Activated T-helper 1 cell treated with anti-CD3 and anti-CD28 coated beads, Interleukin-2, amount 50 U/mL, for 16 hours (primary cell): ENCODE results near the gene TMEM134.
A peak's percentile ranks its signal among the peaks of the same experiment; 100 is the strongest.
"Not testable (repeated sequence)": the region's sequence is repeated elsewhere in the genome, so short reads cannot be mapped to it uniquely, and the experiment has no call there.

Experiments used
- DNase-seq, 2 donors: peaks; one replicate each; pipeline ENCODE4 v3.0.0-alpha.2; 2020; ENCODE audit warnings: low read depth in 1 of 2, low spot score in 1 of 2

TMEM134 gene

DNA sequence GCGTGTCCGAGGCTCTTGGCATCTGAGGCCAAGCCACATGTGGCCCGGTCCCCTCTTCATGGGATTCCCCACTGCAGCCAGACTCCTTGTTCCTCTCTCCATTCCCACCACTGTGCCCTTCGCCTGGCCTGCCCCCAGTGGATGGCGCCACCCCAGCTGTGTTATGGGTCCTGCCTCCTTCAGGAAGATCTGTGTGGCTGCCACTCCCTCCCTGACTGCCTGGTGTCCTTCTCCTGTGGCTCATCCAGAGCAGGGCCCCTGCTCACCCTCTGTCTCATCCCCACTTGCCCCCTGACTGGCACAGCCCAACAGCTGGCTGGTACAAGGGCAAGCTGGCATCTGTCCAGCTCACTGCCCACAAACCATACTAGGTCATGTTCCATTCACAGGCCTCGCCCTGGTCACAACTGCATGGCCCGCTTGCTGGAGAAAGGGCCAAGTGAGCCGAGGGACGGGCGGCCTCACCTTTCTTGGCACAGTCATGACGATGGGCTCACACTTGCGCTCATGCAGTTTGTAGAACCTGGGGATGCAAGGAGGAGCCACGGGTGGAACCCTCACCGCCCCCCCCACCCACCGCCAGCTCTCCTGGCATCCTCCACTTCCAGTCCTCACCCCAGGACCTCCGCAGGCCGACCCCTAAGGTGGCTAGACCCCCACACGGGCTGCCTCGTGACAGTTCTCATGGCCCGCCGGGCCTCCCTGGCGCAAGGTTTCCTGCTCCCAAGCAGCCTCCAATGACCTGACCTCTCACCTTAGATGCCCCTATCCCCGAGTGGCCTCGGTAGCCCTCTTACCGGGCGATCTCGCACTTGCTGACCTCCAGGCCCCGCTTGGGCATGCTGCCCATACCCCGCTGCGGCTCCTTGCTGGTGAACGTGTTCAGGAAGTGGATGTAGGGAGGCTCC is 29.5 kb downstream of the TMEM134 start:
- DNase-seq, result no peak

DNA sequence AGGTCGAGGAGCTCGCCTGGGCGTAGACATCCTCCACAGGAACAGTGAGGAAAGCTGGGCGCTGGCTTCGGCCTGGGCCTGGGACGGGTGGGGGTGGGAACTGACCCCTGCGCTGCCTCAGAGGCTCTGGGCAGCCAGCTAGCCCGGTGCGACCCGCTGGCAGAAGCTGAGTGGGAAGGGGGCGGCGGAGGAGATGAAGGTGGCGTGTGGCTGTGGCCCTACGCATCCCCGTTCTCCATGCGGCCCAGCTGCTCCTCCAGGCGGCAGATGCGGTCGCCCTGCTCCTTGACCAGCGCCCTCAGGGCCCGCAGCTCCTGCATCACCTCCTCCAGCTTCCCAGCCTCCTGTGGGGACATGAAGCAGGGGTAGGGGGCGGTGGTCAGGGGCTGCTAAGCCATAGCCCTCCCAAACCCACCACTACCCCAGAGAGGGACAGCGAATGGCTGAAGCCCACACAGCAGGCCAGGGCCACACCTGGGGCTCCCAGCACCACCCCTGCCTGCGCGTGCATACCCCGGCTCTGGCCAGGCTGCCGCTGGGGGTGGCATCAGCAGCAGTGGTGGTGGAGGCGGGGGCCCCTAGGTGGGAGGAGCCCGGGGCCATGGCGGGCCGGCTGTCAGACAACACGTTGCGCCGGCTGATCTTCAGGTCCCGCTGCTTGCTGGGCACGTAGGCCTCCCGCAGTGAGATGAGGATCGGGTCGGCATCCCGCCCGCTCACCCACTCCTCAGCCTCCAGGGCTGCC is 30.7 kb downstream of the TMEM134 start:
- peak; percentile 56 to 64 for DNase-seq

DNA sequence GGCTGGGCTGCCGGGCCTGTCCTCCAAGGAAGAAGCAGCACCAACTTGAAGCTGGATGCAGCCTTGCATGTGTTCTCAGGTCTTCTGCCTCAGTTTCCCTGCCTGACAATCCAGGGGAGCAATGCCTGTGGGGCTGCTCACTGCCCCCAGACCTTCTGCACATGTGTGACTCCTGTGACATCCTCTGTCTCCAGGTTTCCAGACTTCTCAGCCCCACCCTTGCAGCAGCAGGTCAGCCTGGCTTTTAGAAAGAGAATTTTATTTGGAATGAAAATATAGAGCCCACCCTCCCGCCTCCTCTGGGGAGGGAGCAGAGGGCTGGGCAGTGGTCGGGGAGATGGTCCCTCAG is 31.3 kb downstream of the TMEM134 start:
- DNase-seq, result no peak

DNA sequence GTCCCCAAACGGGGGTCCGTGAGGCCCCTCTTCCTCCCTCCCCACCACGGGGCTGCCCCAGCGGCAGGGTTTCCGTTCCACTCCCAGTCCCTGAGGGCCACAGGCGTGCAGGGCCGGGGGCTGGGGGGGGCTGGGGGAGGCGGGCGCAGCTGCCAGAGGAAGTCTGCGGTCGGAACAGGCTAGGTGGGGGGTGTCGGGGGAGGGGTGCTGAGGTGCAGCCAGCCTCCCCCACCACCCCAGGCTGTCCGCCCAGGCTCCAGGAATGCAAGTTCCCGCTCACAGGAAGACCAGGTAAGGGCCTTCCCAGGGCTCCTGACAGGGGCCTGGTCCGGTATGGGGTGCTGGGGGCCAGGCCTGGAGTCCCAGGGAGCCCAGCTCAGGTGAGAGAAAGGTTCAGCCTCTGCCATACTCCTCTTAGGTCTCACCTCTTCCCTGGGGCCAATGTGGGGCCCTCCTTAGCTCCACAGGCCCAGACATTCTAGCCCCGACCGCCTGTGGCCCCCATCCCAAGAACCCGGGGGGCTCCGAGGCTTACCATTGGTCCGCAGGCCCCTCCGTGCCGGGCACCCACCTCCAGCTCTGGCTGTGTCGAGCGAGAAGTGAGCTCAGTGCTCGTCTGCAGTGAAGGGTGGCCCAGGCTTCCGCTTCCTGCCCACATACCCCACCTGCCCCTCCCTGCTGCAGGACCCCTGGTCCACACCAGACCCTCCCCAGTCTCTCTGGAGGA is 31.8 kb downstream of the TMEM134 start, which contains the start of gene PTPRCAP:
Gene PTPRCAP, minus strand, starts transcription at position 601 of the 727 bp plus-strand sequence. Its CDS starts 63 bp downstream, at position 538.
- DNase-seq, result peak; percentile 68 to 72

DNA sequence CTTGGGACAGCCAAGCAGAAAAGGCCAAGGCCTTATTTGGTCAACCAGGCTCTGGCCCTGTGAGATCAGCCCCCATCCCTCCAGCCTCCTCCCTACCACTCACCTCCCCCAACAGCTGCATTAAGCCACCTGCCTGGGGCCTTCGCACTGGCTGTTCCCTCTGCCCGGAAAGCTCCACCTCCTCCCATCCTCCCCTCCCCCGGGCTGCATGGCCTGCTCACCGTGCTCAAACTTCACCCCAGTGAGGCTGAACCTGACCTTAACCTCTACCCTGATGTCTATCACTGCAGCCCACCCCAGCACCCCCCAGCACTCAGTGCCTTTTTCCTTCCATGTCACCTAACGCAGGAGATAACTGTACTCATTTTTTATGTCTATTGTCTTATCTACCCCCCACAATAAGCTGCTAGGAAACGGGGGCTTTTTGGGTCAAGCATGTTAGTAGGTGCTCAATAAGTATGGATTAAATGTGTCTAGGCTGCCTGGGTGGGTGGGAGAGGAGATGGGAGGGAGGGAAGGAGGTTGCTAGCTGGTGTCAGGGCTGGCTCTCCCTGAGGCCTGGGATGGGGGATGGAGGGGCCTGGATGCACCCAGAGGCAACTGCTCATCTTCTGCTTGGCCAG is 32.5 kb downstream of the TMEM134 start:
- DNase-seq, result peak in 1 of 2 donors; percentile 49

DNA sequence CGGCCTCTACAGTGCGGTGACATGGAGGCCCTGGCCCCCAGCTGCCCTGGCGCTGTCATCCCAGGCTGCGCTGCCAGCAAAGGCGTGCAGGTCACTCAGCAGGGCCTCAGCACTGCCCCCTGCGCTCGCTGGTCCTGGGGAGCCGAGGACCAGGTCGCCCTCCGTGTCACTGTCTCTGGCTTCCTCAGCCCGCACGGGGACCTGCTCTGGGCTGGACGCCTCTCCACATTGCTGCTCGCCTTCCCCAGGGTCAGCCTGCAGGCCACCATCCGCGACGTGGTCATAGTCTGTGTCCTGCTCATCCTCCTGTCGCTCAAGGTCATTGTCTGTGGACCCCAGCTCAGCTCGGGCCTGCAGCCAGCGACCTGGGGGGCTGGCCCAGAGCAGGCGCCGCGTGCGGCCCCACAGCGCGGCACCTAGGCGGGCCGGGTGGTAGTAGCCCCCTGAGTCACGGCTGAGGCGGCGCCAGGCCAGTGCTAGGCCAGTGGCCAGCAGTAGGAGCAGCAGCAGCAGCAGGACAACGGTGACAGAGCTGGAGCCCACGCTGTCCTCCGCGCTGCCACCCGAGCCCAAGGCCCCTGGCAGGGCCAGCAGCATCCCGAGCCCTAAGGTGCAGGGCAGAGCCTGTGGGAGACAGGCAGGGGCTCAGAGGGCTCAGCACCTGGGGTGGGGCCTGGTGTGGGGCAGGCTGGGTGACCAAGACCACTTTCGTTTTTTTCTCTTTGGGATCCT is 33.2 kb downstream of the TMEM134 start:
- DNase-seq, result no peak

DNA sequence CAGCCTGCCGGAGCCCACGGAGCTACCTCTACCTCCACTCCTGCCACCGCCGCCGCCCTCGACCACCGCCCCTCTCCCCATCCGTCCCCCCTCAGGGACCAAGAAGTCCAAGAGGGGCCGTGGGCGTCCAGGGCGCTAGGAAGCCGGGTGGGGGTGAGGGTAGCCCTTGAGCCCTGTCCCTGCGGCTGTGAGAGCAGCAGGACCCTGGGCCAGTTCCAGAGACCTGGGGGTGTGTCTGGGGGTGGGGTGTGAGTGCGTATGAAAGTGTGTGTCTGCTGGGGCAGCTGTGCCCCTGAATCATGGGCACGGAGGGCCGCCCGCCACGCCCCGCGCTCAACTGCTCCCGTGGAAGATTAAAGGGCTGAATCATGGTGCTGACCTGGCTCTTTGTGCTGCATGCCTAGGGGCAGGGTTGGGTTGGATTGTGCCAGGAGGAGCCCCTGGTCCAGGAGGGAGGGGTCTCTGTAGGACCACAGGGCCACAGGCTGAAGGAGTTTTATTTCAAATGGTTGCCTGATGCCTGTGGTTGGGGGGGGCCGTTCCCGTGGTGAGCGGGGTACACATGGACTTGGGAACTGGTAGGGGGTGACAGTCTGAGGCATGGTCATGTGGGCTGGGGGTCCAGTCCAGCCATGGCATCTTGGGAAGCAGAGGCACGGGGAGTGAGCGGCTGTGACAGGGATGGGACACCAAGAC is 33.9 kb downstream of the TMEM134 start:
- DNase-seq, result no peak

DNA sequence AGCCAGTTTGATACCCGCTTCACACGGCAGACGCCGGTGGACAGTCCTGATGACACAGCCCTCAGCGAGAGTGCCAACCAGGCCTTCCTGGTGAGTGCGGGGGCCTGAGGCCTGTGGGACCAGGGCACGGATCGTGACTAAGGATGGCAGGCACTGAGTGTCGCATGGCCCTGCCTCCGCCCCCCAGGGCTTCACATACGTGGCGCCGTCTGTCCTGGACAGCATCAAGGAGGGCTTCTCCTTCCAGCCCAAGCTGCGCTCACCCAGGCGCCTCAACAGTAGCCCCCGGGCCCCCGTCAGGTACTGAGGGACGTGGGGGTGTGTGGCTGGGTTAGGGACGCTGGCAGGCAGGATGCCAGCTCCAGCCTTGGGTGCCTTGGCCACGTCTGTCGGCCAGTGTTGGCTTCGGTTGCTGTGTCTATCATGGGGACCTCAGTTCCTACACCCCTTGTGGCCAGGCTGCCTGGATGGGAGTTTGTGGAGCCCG is 34.6 kb downstream of the TMEM134 start:
- no peak for DNase-seq

DNA sequence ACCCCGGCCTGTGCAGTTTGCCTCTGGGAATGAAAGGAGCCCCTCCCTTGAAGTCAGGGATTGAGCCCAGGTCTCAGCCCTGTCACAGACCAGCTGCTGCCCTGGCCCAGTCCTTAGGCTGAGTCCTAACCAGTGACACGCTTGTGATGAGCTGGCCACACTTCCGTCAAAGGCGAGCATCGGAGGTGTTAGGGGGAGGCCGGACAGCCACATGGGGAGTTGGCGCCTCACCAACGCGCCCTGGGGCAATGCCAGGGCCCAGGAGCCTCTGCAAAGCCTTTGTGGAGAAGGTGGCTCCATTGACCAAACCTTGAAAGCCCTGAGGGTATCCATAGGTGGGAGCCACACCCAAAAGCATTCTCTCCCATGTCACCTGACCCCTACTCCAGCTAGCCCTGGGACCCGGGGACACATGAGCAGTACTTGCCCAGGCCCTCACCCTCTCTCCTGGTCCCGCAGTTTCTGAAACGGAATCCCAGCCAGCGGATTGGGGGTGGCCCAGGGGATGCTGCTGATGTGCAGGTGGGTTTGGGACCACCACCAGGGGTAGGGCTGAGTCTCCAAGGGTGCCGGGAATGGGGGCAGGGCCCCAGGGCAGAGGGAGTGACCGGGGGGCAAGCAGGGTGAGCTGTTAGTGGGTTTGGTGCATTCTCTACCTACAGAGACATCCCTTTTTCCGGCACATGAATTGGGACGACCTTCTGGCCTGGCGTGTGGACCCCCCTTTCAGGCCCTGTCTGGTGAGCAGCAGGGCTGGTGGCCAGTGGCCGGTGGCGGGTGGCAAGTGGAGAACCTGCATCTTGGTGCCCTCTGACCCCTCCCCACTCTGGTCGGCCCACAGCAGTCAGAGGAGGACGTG is 35.3 kb downstream of the TMEM134 start:
- DNase-seq, result no peak

DNA sequence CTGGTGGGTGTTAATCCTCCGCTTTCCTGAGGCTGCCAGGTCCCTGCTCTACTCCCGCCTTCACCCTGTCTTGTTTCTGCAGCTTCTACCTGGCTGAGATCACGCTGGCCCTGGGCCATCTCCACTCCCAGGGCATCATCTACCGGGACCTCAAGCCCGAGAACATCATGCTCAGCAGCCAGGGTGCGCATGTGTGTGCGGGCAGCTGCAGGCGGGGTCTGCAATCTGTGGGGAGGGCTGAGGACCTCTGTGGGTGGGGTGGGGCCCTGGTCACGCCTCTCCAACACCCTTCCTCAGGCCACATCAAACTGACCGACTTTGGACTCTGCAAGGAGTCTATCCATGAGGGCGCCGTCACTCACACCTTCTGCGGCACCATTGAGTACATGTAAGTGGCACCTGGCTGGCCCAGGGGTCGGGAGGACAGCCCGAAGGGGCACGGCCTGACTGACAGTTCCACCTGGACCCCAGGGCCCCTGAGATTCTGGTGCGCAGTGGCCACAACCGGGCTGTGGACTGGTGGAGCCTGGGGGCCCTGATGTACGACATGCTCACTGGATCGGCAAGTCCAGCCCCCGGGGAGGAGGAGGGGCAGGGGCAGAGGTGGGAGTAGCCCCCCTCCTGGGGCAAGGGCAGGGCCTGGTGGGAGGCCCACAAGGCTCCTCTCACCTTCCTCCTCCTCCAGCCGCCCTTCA is 36.2 kb downstream of the TMEM134 start:
- no peak for DNase-seq

DNA sequence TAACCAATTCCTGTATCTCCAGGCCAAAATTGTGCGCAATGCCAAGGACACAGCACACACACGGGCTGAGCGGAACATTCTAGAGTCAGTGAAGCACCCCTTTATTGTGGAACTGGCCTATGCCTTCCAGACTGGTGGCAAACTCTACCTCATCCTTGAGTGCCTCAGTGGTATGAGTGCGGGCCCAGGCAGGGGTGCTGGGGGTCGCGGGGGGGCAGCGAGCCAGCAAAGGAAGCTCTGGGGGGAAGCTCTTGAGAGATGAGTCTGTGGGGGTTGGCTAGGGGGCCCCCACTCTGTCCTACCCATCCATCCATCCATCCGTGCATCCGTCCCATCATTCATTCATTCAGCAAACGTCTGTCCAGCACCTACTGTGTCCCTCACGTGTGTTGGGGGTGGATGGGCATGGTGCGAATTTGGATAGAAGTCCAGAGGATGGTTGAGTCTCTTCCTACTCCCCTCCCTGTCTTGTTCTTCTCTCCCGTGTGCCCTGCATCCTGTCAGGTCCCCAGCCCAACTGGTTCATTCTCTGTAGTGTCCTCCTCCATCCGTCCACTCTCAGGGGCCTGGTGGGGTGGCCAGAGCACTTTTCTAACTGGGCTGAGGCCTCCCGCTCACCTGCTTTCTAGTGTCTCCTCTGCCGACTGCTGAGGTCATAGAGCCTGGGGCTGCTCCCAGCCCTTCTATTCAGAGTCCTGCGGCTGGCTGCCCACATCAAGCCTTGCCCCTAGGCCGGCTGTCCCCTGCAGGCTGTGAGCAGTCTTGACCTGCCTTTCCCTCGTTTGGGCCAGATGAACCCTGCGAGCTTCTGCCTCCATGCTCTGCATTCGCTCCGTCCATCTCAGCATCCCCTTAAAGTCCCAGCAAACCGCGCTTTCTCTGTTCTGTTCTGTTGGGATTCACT is 37.5 kb downstream of the TMEM134 start:
- DNase-seq, result no peak

DNA sequence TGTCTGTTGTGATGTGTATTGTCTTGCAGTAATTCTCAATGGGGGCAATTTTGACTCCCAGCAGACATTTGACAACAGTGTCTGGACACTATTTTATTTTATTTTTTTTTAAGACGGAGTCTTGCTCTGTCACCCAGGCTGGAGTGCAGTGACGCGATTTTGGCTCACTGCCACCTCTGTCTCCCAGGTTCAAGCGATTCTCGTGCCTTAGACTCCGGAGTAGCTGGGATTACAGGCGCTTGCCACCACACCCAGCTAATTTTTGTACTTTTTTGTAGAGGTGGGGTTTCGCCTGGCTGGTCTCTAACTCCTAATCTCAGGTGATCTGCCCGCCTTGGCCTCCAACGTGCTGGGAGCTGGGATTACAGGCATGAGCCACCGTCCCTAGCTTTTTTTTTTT is 39.3 kb downstream of the TMEM134 start:
- DNase-seq, result no peak

DNA sequence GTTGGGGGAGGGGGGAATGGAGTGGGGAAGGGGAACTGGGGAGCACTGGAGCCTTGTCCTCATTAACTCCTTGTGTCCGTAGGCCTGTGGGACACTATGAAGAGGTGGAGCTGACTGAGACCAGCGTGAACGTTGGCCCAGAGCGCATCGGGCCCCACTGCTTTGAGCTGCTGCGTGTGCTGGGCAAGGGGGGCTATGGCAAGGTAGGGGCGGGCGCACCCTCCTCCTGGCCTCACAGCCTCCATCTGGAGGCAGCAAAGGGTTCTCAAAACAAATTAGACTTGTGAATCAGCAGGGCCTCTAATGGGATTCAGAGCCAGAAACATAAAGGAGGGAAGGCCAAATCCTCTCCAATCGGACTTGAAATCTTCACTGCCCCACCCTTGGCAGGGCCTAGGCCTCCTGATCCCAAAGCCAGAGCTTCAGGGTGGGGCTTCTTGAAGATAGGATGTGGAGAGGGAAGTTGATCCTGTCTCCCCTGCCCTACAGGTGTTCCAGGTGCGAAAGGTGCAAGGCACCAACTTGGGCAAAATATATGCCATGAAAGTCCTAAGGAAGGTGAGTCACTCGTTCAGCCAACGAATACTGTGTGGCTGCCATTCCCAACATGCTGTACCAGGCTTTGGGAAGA is 39.9 kb downstream of the TMEM134 start:
- no peak for DNase-seq

DNA sequence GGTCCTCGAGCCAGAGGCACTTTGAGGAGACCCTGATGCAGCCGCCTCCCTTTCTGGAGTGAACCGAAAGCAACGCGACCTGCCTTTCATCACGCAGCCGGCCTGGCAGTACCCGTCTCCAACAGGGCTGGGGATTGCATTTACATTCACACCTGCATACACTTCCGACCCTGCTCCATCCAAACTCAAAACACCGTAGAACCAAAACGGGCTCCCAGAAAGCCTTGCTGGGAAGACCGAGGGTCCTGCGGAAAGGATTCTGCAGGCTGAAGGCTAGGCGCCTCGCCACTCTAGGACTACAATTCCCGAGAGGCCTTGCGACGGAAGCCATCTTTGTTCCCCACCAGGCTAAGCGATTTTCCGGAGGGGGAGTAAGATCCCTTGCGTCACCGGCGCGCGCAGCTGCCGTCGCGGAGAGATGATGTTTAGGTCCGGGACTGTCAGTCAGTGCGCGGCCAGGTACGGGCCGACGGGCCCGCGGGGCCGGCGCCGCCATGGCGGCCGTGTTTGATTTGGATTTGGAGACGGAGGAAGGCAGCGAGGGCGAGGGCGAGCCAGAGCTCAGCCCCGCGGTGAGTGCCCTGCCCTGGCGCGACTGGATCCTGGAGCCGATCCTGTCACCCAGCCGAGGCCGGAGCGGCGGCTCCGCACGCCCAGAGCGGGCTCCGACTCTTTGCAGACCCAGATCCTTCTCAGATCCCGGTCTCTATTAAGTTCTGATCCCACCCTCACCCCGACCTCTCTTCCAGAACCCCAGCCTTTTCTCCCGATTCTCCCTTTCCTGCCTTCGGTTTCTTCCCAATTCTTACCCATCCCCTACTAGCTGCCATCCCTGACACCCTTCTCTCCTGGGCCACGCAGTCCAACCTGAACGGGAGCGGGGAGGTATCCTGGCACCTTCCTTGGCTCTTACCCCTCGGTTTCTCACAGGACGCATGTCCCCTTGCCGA is 40.7 kb downstream of the TMEM134 start, which contains the start of gene RPS6KB2:
Gene RPS6KB2, plus strand, starts transcription at position 443 of the 950 bp plus-strand sequence. Its CDS starts 52 bp downstream, at position 495.
- DNase-seq, result peak; percentile 98 to 99

DNA sequence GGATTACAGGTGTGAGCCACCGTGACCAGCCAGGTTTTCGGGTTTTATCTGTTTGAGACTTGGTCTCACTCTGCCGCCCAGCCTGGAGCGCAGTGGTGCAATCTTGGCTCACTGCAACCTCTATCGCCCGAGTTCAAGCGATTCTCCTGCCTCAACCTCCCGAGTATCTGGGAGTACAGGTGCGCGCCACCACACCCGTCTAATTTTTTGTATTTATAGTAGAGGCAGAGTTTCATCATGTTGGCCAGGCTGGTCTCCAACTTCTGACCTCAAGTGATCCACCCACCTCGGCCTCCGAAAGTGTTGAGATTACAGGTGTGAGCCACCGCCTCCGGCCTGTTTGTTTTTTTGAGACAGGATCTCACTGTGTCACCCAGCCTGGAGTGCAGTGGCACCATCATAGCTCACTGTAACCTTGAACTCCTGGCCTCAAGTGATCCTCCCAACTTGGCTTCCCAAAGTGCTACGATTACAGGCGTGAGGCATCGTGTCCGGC is 41.6 kb downstream of the TMEM134 start:
- DNase-seq, result not testable (repeated sequence)
